H9 (cell line): Measurements from ENCODE around the gene PODXL2. TPM values are rescaled to one million over a fixed set of nuclear protein-coding genes. Genes with fewer than 3 reads are reported as not detected.

Source experiments
- DNase-seq: peaks from one replicate; pipeline ENCODE4 v3.0.0-alpha.2; 2017
- H2AFZ ChIP-seq: one replicate; pipeline ENCODE4 v1.6.1; 2013; ENCODE audit warnings: mild to moderate bottlenecking, low read length, control low read depth, moderate library complexity
- H2AK5ac ChIP-seq: 2 replicates; pipeline ENCODE4 v1.6.1; 2013; ENCODE audit warnings: low read length, control low read depth, mixed read lengths; ENCODE audit not compliant: insufficient read length
- H2BK120ac ChIP-seq: one replicate; pipeline ENCODE4 v1.6.1; 2013; ENCODE audit warnings: low read depth, mild to moderate bottlenecking, low read length, control low read depth, inconsistent platforms; ENCODE audit not compliant: poor library complexity, severe bottlenecking
- H2BK12ac ChIP-seq: 2 replicates; pipeline ENCODE4 v1.6.1; 2013; ENCODE audit warnings: low read length, control low read depth, mixed read lengths, low read depth; ENCODE audit not compliant: insufficient read length
- H2BK15ac ChIP-seq: 2 replicates; pipeline ENCODE4 v1.6.1; 2013; ENCODE audit warnings: low read depth, low read length, control low read depth
- H2BK20ac ChIP-seq: one replicate; pipeline ENCODE4 v1.6.1; 2013; ENCODE audit warnings: low read depth, mild to moderate bottlenecking, low read length, control low read depth, inconsistent platforms; ENCODE audit not compliant: poor library complexity, severe bottlenecking
- H2BK5ac ChIP-seq: 2 replicates; pipeline ENCODE4 v1.6.1; 2013; ENCODE audit warnings: low read length, control low read depth, mixed read lengths; ENCODE audit not compliant: insufficient read length
- H3K14ac ChIP-seq: 2 replicates; pipeline ENCODE4 v1.6.1; 2013; ENCODE audit warnings: low read length, control low read depth; ENCODE audit not compliant: insufficient read depth
- H3K18ac ChIP-seq: 2 replicates; pipeline ENCODE4 v1.6.1; 2013; ENCODE audit warnings: low read depth, mild to moderate bottlenecking, mixed read lengths, low read length, control low read depth; ENCODE audit not compliant: insufficient read length
- H3K23ac ChIP-seq: 2 replicates; pipeline ENCODE4 v1.6.1; 2013; ENCODE audit warnings: low read length, control low read depth, mixed read lengths, low read depth; ENCODE audit not compliant: insufficient read length
- H3K23me2 ChIP-seq: 2 replicates; pipeline ENCODE4 v1.6.1; 2013; ENCODE audit warnings: low read depth, mild to moderate bottlenecking, mixed read lengths, low read length, control low read depth; ENCODE audit not compliant: insufficient read length, poor library complexity, severe bottlenecking
- H3K27ac ChIP-seq: 2 replicates; pipeline ENCODE4 v1.5.1; 2013; ENCODE audit warnings: low read length, control low read depth, mixed read lengths, low read depth; ENCODE audit not compliant: insufficient read length
- H3K27me3 ChIP-seq: 2 replicates; pipeline ENCODE4 v1.6.1; 2013; ENCODE audit warnings: low read length, control low read depth, inconsistent platforms; ENCODE audit not compliant: insufficient read depth
- H3K4ac ChIP-seq: 2 replicates; pipeline ENCODE4 v1.6.1; 2013; ENCODE audit warnings: low read depth, mild to moderate bottlenecking, control low read depth, inconsistent platforms, low read length, moderate library complexity
- H3K4me1 ChIP-seq: 2 replicates; pipeline ENCODE4 v1.6.1; 2013; ENCODE audit warnings: low read length, control low read depth, inconsistent platforms; ENCODE audit not compliant: insufficient read depth
- H3K4me2 ChIP-seq: 2 replicates; pipeline ENCODE4 v1.6.1; 2013; ENCODE audit warnings: low read length, control low read depth, mixed read lengths; ENCODE audit not compliant: insufficient read length, insufficient read depth
- H3K56ac ChIP-seq: 2 replicates; pipeline ENCODE4 v1.6.1; 2013; ENCODE audit warnings: low read depth, mild to moderate bottlenecking, mixed read lengths, low read length, control low read depth; ENCODE audit not compliant: insufficient read length
- H3K79me1 ChIP-seq: 2 replicates; pipeline ENCODE4 v1.6.1; 2013; ENCODE audit warnings: low read depth, mild to moderate bottlenecking, moderate library complexity, low read length, control low read depth, inconsistent platforms; ENCODE audit not compliant: insufficient read depth, poor library complexity, severe bottlenecking
- H3K79me2 ChIP-seq: 2 replicates; pipeline ENCODE4 v1.6.1; 2013; ENCODE audit warnings: low read length, control low read depth, inconsistent platforms; ENCODE audit not compliant: insufficient read depth
- H3K9ac ChIP-seq: 2 replicates; pipeline ENCODE4 v1.6.1; 2013; ENCODE audit warnings: low read length, control low read depth, mixed read lengths; ENCODE audit not compliant: insufficient read length; ENCODE audit errors: extremely low read depth
- H3K9me3 ChIP-seq: one replicate; pipeline ENCODE4 v1.6.1; 2013; ENCODE audit warnings: low read depth, low read length, inconsistent platforms; ENCODE audit not compliant: control insufficient read depth
- H3T11ph ChIP-seq: one replicate; pipeline ENCODE4 v1.6.1; 2013; ENCODE audit warnings: mild to moderate bottlenecking, low read length, control low read depth, inconsistent platforms
- H4K20me1 ChIP-seq: one replicate; pipeline ENCODE4 v1.6.1; 2013; ENCODE audit not compliant: control insufficient read depth, insufficient read length, insufficient read depth
- H4K5ac ChIP-seq: 2 replicates; pipeline ENCODE4 v1.6.1; 2013; ENCODE audit warnings: low read depth, mild to moderate bottlenecking, mixed read lengths, low read length, control low read depth; ENCODE audit not compliant: insufficient read length
- H4K8ac ChIP-seq: replicated peaks from 2 replicates; pipeline ENCODE4 v1.6.1; 2013; ENCODE audit warnings: low read length, control low read depth, mixed read lengths, low read depth; ENCODE audit not compliant: insufficient read length
- H4K91ac ChIP-seq: 2 replicates; pipeline ENCODE4 v1.6.1; 2013; ENCODE audit warnings: low read depth, mild to moderate bottlenecking, moderate library complexity, mixed read lengths, low read length, control low read depth; ENCODE audit not compliant: insufficient read length
- H3K27ac Mint-ChIP-seq, 3 experiments: 2 replicates in 2 of 3; 3 replicates in 1 of 3; pipeline ENCODE4 v1.8.0; 2020 to 2021; ENCODE audit warnings: mixed read lengths in 3 of 3, mild to moderate bottlenecking in 1 of 3, moderate library complexity in 1 of 3
- H3K27me3 Mint-ChIP-seq: 2 replicates; pipeline ENCODE4 v1.8.0; 2021; ENCODE audit warnings: low read depth, mild to moderate bottlenecking, moderate library complexity, mixed read lengths
- H3K36me3 Mint-ChIP-seq, 3 experiments: 2 replicates in 2 of 3; 3 replicates in 1 of 3; pipeline ENCODE4 v1.8.0; 2020 to 2021; ENCODE audit warnings: low read depth in 3 of 3, mixed read lengths in 3 of 3; ENCODE audit not compliant: insufficient read depth in 1 of 3
- H3K4me1 Mint-ChIP-seq, 2 experiments: 2 replicates each; pipeline ENCODE4 v1.8.0; 2020; ENCODE audit warnings: mixed read lengths in 2 of 2
- H3K4me3 Mint-ChIP-seq, 2 experiments: 2 replicates in 1 of 2; 3 replicates in 1 of 2; pipeline ENCODE4 v1.8.0; 2020 to 2021; ENCODE audit warnings: mild to moderate bottlenecking in 2 of 2, mixed read lengths in 2 of 2, moderate library complexity in 1 of 2
- H3K9me3 Mint-ChIP-seq, 2 experiments: 2 replicates in 1 of 2; 3 replicates in 1 of 2; pipeline ENCODE4 v1.8.0; 2020; ENCODE audit warnings: mild to moderate bottlenecking in 2 of 2, mixed read lengths in 2 of 2, moderate library complexity in 1 of 2
- CTCF ChIP-seq: fragments of 200-600 bp; sonication (generic); conservative IDR thresholded peaks from 3 replicates; pipeline ENCODE4 v1.8.0; 2021; ENCODE audit warnings: antibody characterized with exemption, mild to moderate bottlenecking
- WGBS: extraction: QIAGEN DNeasy Blood & Tissue Kit; methylation state at CpG from one replicate; pipeline ENCODE4 v1.1.7; 2013; ENCODE audit warnings: missing lambda C conversion rate, low lambda C conversion rate, mixed read lengths; ENCODE audit not compliant: insufficient read length; ENCODE audit errors: extremely low coverage; 5-methylcytosine and 5-hydroxymethylcytosine counted together
- total RNA-seq: library from RNA; stranded (reverse); gene quantifications from 2 replicates; pipeline ENCODE4 v1.2.1, GENCODE V29; 2021

Gene PODXL2
- total RNA-seq, 1 experiment from 2014 or later = 24.6 TPM

GRCh38 chr3:127651516-127652172 lies 22.7 kb downstream of the PODXL2 start:
- no peak overlapping the region for H2BK15ac ChIP-seq
- H3K56ac ChIP-seq = no peak overlapping the region
- no peaks in the 10 kb centered on the region for H3K9me3 ChIP-seq
- H3T11ph ChIP-seq = no peak overlapping the region
- no peak overlapping the region for H2AFZ ChIP-seq
- no peak overlapping the region for H2BK20ac ChIP-seq
- no peak overlapping the region for H3K23ac ChIP-seq
- no peaks in the 10 kb centered on the region for H3K27me3 ChIP-seq
- H4K91ac ChIP-seq = no peak overlapping the region
- no peak overlapping the region for H4K5ac ChIP-seq
- no peaks in the 10 kb centered on the region for H4K20me1 ChIP-seq
- no peak overlapping the region for H3K27ac ChIP-seq
- no peak overlapping the region for H2BK120ac ChIP-seq
- no peak overlapping the region for H3K9ac ChIP-seq
- H3K4me2 ChIP-seq = no peak overlapping the region
- no peak for DNase-seq
- H3K27ac Mint-ChIP-seq = no peak overlapping the region
- H3K36me3 Mint-ChIP-seq = peaks cover 0 to 2% (median 0%) of the 10 kb centered on the region in 3 experiments; a peak in 2 of 7 replicates
- WGBS = no CpG with 5 or more reads among the region's 8 CpGs
- no peak overlapping the region for H2BK12ac ChIP-seq
- no peak overlapping the region for H2BK5ac ChIP-seq
- H3K4me3 Mint-ChIP-seq = no peak overlapping the region
- no peak for TF ChIP-seq CTCF
- no peaks in the 10 kb centered on the region for H3K79me1 ChIP-seq
- no peak overlapping the region for H3K18ac ChIP-seq
- no peaks in the 10 kb centered on the region for H3K4me1 ChIP-seq
- no peak overlapping the region for H3K4ac ChIP-seq
- no peak overlapping the region for H3K14ac ChIP-seq
- H3K9me3 Mint-ChIP-seq = no peaks in the 10 kb centered on the region
- no peaks in the 10 kb centered on the region for H3K27me3 Mint-ChIP-seq
- H3K79me2 ChIP-seq = no peaks in the 10 kb centered on the region
- no peak overlapping the region for H2AK5ac ChIP-seq
- no peak overlapping the region for H4K8ac ChIP-seq
- no peaks in the 10 kb centered on the region for H3K23me2 ChIP-seq
- no peaks in the 10 kb centered on the region for H3K4me1 Mint-ChIP-seq
